OCI-LY7 (cell line): ENCODE data around the gene ZFAND2B. TPM values are rescaled to one million over a fixed set of nuclear protein-coding genes. Genes with fewer than 3 reads are reported as not detected.

Source experiments
- BruUV-seq: library from RNA; stranded (reverse); fragments of 400-500 nt; replicated peaks from 2 replicates; lab custom pipeline; 2021; lab: Mats Ljungman, UMichigan
- CTCF ChIA-PET: fragments of 300-600 bp; sonication (Branson Sonifier 250); formaldehyde crosslinking; loops from one replicate; lab custom pipeline; 2022; ENCODE audit warnings: antibody characterized with exemption; ENCODE audit not compliant: unreplicated experiment; lab: Charles Lee
- POLR2A ChIA-PET: fragments of 300-600 bp; sonication (Branson Sonifier 250); formaldehyde crosslinking; loops from one replicate; lab custom pipeline; 2022; ENCODE audit warnings: antibody characterized with exemption; lab: Charles Lee
- DNase-seq: peaks from one replicate; pipeline ENCODE4 v3.0.0-alpha.2; 2015; ENCODE audit warnings: low spot score
- H2AFZ ChIP-seq: fragments of 200-600 bp; sonication (generic), shearing (Covaris generic); 2 replicates; pipeline ENCODE4 v1.6.1; 2014; ENCODE audit warnings: mild to moderate bottlenecking, antibody characterized with exemption, low read length, moderate library complexity
- H3K27ac ChIP-seq: fragments of 200-600 bp; sonication (generic); 2 replicates; pipeline ENCODE4 v1.5.1; 2014; ENCODE audit warnings: mixed run types, low read depth, mild to moderate bottlenecking, moderate library complexity, low read length, inconsistent platforms; ENCODE audit not compliant: poor library complexity, severe bottlenecking
- H3K36me3 ChIP-seq: fragments of 200-600 bp; sonication (generic); 2 replicates; pipeline ENCODE4 v1.6.1; 2014; ENCODE audit warnings: mild to moderate bottlenecking, antibody characterized with exemption, low read length, moderate library complexity, mixed read lengths; ENCODE audit not compliant: insufficient read depth
- H3K4me1 ChIP-seq: fragments of 200-600 bp; sonication (generic); 2 replicates; pipeline ENCODE4 v1.5.1; 2014; ENCODE audit warnings: mild to moderate bottlenecking, low read length; ENCODE audit not compliant: insufficient read depth, poor library complexity, severe bottlenecking
- H3K4me2 ChIP-seq: fragments of 200-600 bp; sonication (generic); 2 replicates; pipeline ENCODE4 v1.6.1; 2014; ENCODE audit warnings: mild to moderate bottlenecking, low read length
- H3K4me3 ChIP-seq: fragments of 200-600 bp; sonication (generic); 2 replicates; pipeline ENCODE4 v1.5.1; 2014; ENCODE audit warnings: mild to moderate bottlenecking, low read depth, low read length; ENCODE audit not compliant: poor library complexity, severe bottlenecking
- H3K79me2 ChIP-seq: fragments of 200-600 bp; sonication (generic); 2 replicates; pipeline ENCODE4 v1.6.1; 2016; ENCODE audit warnings: low read depth, mild to moderate bottlenecking, low read length, moderate library complexity, mixed read lengths; ENCODE audit not compliant: insufficient read depth
- H3K9me2 ChIP-seq: fragments of 200-600 bp; sonication (generic); 2 replicates; pipeline ENCODE4 v1.6.1; 2016; ENCODE audit warnings: mild to moderate bottlenecking, low read length, mixed read lengths; ENCODE audit not compliant: insufficient read depth
- H3K9me3 ChIP-seq: fragments of 200-600 bp; sonication (generic); 2 replicates; pipeline ENCODE4 v1.6.1; 2014; ENCODE audit warnings: mild to moderate bottlenecking, mixed run types, low read length, mixed read lengths
- H4K20me1 ChIP-seq: fragments of 200-600 bp; sonication (generic); 2 replicates; pipeline ENCODE4 v1.6.1; 2014; ENCODE audit warnings: mild to moderate bottlenecking, antibody characterized with exemption, low read length, moderate library complexity, mixed read lengths; ENCODE audit not compliant: insufficient read depth
- EZH2phosphoT487 ChIP-seq: fragments of 200-600 bp; sonication (generic); IDR thresholded peaks from 2 replicates; pipeline ENCODE4 v1.6.1; 2018; ENCODE audit warnings: low read depth, borderline replicate concordance, mild to moderate bottlenecking, mixed run types, antibody characterized with exemption, low read length, moderate library complexity, mixed read lengths
- intact Hi-C: fragments of 100-400 bp; cut with micrococcal nuclease; formaldehyde crosslinking; loops from one replicate; pipeline ENCODE4 v1.10.0; 2022; ENCODE audit not compliant: unreplicated experiment
- total RNA-seq, 2 experiments: library from RNA; depleted of rRNA in 1 of 2; stranded (reverse); fragments of >200 nt in 1 of 2; shearing (Covaris generic) in 1 of 2; gene quantifications; 2 replicates each; pipeline ENCODE4 v1.2.3, GENCODE V29; 2014 to 2022
- TF ChIP-seq, protein P1 (sequence below): fragments of 200-600 bp; sonication (generic); conservative IDR thresholded peaks from 2 replicates; pipeline ENCODE4 v1.5.1; 2014; ENCODE audit warnings: mild to moderate bottlenecking, antibody characterized with exemption, low read length, moderate library complexity, mixed read lengths

The ZFAND2B gene
- total RNA-seq, 2 experiments from 2014 or later: 35.9 to 51.6 TPM

DNA sequence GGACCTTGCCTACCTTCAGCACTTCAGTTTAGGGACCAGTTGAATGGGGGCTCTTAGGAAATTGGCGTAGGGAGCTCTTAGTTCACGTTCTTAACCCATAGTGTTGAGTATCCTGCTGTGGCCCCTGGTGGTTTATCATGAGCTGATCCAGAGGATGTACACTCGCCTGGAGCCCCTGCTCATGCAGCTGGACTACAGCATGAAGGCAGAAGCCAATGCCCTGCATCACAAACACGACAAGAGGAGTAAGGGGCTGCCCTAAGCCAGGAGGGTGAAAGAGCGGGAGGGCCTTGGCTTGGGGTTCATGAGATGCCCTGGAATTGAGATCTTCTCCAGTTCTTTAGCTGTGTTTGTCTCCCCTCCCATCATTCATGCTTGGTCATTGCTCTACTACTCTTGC, 25.6 kb upstream of the ZFAND2B start:
- Histone ChIP-seq H3K9me3 (no peaks in the 10 kb centered on the region), H3K36me3 (peaks cover 67% of the 10 kb centered on the region), H3K4me3 (no peak overlapping the region), H3K9me2 (no peaks in the 10 kb centered on the region), H3K4me1 (peaks cover 11% of the 10 kb centered on the region), H3K4me2 (no peak overlapping the region), H2AFZ (no peak overlapping the region), H4K20me1 (0 out of 2 replicates have a peak, but pooled peaks cover 10% of the 10 kb centered on the region), H3K79me2 (peaks cover 21% of the 10 kb centered on the region; the same call in 1 of the 2 replicates), H3K27ac (no peak overlapping the region)
- TF ChIP-seq, protein P1, sequence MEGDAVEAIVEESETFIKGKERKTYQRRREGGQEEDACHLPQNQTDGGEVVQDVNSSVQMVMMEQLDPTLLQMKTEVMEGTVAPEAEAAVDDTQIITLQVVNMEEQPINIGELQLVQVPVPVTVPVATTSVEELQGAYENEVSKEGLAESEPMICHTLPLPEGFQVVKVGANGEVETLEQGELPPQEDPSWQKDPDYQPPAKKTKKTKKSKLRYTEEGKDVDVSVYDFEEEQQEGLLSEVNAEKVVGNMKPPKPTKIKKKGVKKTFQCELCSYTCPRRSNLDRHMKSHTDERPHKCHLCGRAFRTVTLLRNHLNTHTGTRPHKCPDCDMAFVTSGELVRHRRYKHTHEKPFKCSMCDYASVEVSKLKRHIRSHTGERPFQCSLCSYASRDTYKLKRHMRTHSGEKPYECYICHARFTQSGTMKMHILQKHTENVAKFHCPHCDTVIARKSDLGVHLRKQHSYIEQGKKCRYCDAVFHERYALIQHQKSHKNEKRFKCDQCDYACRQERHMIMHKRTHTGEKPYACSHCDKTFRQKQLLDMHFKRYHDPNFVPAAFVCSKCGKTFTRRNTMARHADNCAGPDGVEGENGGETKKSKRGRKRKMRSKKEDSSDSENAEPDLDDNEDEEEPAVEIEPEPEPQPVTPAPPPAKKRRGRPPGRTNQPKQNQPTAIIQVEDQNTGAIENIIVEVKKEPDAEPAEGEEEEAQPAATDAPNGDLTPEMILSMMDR: no peak
- TF ChIP-seq EZH2phosphoT487: no peak
- ChIA-PET CTCF (no interaction called here), POLR2A (interaction anchor here (0.5 to 1.1 kb wide), 4 partner anchors 15 to 140 kb away, joined by 3 to 5 read pairs (median 3); partner anchors contain the start of gene CFAP65)
- no TSS peak for BruUV-seq
- no peak for DNase-seq
- intact Hi-C loops: no loop called here

DNA sequence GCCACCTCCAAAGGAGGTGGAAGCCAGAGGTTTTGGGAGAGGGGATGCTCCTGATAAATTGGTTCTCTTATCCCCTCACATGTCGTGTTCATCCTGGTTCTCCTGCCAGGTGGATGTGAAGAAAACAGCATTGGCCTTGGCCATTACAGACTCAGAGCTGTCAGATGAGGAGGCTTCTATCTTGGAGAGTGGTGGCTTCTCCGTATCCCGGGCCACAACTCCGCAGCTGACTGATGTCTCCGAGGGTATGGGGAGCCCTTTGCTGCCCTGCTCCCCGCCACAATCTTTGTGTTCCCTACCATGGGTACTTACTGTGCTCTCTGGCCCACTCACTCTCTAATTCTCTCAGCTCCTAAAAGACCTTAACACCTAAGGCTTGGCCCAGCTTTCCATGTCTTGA, 25.1 kb upstream of the ZFAND2B start:
- ChIA-PET CTCF (interaction anchor here (0.6 kb wide), 1 partner anchor 19 kb away, joined by 3 read pairs; no protein-coding TSS in a partner anchor), POLR2A (interaction anchor here (0.5 to 1.1 kb wide), 4 partner anchors 15 to 140 kb away, joined by 3 read pairs; partner anchors contain the start of gene CFAP65)
- no peak overlapping the region for H3K4me2 ChIP-seq
- H3K36me3 ChIP-seq: peaks cover 68% of the 10 kb centered on the region
- H3K9me2 ChIP-seq: no peaks in the 10 kb centered on the region
- intact Hi-C loops: no loop called here
- peaks cover 18% of the 10 kb centered on the region; the same call in 1 of the 2 replicates for H3K79me2 ChIP-seq
- no peak overlapping the region for H3K4me3 ChIP-seq
- 0 out of 2 replicates have a peak, but pooled peaks cover 10% of the 10 kb centered on the region for H4K20me1 ChIP-seq
- peaks cover 10% of the 10 kb centered on the region for H3K4me1 ChIP-seq
- H3K9me3 ChIP-seq: no peaks in the 10 kb centered on the region
- no peak for DNase-seq
- BruUV-seq: no TSS peak
- TF ChIP-seq, protein P1: no peak
- TF ChIP-seq EZH2phosphoT487: no peak
- no peak overlapping the region for H2AFZ ChIP-seq
- H3K27ac ChIP-seq: no peak overlapping the region
